SIG-M5 (cell line): ENCODE results near the gene KCNH2.

Source experiments
- DNase-seq: peaks from one replicate; lab custom pipeline; 2025; lab: John Stamatoyannopoulos, UW

The KCNH2 gene

DNA sequence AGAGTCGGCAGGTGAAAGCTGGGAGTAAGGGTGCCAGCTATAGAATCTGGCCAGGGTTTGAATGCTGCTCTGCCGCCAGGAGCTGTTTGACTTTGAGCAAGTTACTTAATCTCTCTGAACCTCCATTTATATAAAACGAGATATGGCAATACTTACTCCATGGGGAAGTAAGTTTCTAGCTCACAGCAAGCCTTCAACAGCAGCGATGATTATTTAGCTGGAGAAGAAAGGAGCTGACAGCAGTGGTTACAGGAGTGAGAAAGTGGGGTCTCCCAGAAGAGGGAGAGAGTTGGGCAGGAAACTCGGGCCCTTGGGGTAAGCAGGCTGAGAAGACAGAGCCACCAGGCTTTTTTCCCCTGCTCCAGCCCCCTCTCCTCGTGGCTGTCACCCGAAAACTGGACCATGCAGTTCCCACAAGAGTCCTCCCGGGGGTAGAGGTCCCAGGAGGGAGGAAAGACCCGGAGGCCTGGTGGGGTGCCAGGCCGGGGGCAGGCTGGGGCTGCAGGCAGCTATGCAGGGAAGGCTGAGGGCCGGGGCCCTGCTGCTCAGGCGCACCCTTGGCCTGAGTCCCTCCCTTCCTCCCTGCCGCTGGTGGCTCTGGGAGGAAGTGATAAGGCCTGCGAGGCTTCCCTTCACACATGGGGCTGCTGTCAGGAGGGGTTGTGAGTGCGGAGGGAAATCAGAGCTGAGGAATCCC is 16.2 kb upstream of the KCNH2 start:
- DNase-seq: no peak

DNA sequence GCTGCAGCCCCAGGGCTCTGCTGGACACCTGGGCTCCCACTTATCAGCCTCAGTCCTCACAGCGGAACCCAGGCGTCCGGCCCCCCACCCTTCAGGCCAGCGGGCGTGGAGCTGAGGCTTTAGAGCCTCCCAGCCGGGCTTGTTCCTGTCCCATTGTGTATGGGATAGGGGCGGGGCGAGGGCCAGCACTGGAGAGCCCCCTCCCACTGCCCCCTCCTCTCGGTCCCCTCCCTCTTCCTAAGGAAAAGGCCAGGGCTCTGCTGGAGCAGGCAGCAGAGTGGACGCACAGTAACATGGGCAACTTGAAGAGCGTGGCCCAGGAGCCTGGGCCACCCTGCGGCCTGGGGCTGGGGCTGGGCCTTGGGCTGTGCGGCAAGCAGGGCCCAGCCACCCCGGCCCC is 15.4 kb upstream of the KCNH2 start:
- DNase-seq: no peak

DNA sequence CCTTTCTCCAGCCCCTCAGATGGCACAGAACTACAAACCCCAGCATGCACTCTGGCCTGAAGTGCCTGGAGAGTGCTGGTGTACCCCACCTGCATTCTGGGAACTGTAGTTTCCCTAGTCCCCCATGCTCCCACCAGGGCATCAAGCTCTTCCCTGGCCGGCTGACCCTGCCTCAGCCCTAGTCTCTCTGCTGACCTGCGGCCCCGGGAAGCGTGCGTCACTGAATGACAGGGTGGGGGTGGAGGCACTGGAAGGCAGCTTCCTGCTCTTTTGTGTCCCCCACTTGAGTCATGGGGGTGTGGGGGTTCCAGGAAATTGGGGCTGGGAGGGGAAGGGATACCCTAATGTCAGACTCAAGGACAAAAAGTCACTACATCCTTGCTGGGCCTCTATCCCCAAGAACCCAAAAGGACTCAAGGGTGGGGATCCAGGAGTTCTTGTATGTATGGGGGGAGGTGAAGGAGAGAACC is 14.7 kb upstream of the KCNH2 start:
- DNase-seq: no peak

DNA sequence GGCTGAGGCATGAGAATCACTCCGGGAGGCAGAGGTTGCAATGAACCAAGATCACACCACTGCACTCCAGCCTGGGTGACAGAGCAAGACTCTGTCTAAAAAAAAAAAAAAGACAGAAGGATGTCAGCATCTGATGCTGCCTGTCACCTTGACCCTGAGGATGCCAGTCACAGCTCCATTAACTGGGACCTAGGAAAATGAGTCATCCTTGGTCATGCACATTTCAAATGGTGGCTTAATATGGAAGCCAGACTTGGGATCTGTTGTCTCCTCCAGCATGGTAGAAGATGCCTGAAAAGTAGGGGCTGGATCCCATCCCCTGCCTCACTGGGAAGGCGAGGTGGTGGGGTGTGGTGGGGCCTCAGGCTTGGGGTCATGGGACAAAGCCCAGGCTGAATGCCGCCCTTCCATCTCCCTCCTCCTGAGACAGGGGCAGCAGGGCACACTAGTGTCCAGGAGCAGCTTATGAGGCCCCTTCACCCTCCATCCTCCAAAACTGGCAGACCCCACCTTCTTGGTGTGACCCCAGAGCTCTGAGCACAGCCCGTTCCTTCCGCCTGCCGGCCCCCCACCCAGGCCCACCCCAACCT is 14.0 kb upstream of the KCNH2 start:
- no peak for DNase-seq

DNA sequence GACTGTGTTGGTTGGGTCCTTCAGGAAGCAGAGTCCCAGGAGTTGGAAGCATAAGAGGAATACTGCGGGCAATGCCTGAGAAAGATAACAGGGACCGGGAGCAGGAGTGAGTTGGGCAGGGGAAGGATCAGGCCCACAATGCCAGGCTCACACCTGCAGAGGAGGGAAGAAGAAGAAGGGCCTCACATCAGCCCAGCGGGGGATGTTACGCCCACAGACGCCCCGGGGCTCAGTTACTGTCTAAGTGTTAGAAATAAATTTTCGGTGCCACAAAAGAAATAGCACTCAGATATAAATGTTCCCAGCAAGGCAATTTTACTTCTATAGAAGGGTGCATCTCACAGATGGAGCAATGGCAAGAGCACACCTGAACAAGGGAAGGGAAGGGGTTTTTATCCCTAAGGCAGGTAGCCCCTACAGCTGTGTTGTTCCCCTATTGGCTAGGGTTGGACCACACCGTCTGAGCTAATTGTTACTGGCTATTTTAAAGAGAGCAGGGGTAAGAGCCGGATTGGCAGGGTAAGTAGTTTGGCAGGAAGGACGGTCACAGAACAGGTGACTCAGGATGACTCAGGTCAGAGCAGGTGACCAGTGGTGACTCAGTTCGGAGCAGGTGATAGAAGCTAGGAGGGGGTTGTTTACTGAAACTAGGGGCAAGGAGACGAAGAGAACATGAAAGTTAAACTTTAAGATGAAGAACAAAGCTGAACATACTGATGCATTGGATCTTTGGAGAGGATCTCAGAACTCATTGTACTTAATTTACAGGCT is 12.5 kb upstream of the KCNH2 start, which contains the start of gene NOS3:
TSS of gene NOS3 (plus strand) at position 602 of the 771 bp plus-strand sequence. CDS start 2,787 bp downstream, outside the sequence.
- no peak for DNase-seq

DNA sequence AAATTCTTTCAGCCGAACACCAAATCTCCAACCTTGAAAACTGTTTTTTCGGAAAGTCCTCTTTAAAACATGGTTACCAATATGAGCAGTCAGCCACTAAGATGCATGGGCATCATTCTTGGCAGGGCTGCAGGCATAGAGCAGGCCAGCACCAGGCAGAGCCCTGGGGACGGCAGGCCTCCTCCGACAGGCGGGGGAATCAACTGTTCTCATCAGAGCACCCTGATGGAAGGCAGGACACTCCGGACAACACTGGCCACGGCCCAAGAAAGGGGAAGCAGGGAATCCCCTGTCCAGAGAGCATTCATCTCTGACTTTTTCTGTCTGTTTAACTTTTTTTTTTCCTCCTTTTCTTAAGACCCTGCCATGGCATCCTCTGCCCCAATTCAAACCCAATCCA is 11.3 kb upstream of the KCNH2 start:
- DNase-seq: no peak

DNA sequence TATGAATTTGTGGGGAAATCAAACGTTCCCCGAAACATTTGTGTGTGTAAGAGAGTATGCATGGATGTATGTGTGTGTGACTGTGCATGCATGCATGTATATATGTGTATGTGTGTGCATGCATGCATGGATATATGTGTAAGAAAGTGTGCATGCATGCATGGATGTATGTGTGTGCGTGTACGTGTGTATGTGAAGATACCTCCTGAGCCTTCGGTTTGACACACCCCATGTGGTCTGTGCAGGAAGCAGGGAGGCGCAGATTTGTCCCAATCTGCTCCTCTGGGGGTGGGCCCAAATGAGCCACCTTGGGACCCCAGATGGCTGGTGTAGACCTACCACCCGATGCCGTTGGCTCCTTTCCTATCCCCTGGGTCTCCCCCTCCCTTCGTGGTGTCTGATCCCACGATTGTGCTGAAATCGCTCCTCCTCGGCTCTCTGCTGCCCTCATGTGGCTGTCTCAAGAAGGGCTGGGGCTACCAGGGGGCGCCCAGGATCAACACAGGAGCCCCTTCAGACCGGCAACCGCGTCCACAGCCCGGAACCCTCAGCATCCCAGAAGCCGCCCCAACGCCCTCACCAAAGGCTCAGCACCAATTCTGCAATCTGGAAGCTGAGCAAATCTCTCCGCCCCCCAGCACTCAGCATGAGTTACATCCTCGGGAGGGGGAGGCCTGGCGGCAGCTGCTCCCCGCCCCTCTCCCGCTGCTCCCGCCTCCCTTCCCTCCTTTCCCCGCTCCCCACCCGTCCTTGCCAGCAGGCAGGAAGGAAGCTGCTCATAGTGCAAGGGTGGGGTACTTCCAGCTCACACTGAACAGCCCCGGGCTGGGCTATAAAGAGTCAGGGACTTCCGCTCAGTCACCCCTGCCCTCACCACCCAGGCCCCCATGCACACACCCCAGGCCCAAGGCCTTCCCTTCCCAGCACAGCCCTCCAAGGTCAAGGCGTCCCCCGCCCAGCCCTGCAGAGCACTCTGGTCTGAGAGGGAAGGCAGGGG is 10.4 kb upstream of the KCNH2 start:
- DNase-seq: no peak

DNA sequence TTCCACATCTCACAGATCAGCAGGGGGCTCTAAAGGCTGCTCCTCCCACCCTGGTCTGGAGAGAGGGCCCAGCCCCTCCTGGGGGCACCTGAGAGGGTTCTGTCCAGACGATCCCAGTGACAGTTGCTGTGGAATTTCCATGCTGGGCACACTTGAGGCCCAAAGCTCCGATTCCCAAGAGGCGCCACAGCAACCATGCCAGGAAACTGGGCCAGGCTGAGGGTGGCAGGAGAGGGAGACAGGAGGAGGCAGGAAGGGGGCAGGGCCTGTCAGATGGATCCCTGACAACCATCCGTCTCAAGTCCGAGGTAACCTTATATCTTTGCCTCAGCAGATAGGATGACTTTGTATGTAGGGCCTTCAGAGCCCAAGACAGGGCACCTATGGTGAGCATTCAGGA is 8.4 kb upstream of the KCNH2 start:
- DNase-seq: no peak

DNA sequence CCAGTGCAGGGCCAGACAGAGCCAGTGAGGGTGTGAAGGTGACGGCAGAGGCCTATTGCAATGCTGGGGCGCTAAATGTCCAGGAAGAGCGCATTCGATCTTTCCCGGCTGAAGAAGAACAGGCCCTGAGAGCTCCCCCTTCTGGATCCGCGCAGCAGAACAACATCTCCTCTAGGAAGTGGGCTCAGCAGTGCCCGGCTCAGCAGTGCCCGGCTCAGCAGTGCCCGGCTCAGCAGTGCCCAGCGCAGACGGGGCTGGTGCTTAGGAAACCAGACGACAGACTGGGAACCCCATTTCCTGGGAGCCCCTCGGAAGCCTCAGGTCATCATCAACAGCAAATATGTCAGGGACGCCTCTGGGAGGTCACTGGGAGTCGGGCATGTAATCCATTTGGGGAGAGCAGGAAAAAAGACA is 8.0 kb upstream of the KCNH2 start:
- no peak for DNase-seq

DNA sequence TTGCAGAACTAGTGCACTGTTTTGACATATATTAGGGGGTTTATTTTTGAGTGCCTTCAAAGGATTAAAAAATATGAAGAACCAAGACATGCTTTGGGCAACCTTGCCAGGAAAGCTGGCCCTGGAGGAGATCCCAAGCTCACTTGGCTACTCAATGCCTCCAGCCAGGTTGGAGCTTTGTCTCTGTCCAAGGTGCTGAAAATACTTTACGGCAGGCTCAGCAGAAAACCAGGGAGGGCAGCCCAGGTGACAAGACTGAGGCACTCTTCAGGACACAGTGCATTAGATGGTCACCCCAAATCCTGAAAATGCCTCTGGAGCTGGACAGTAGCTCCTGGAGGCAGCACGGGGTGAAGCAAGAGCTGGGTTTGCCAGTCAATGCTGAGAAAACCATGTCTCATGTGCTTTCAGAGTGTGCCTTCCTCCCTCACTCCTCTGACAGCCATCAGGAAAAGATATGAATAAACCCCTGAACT is 5.8 kb upstream of the KCNH2 start:
- DNase-seq: no peak

DNA sequence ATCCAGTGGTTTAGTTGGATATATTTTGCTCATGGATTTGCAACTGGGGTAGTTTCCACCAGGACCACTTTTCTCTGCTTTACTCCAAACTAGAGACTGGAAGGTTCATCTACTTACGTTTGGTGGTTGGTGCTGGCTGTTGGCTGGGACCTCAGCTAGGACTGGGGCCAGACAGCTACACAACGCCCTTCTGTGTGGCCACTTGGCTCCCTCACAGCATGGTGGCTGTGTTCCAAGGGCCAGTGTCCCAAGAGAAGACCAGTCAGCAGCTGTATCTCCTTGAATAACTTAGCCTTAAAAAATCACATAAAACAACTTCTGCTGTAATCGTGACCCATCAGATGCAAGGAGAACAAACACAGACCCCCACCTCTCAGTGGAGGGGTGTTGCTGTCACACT is 4.2 kb upstream of the KCNH2 start:
- no peak for DNase-seq

DNA sequence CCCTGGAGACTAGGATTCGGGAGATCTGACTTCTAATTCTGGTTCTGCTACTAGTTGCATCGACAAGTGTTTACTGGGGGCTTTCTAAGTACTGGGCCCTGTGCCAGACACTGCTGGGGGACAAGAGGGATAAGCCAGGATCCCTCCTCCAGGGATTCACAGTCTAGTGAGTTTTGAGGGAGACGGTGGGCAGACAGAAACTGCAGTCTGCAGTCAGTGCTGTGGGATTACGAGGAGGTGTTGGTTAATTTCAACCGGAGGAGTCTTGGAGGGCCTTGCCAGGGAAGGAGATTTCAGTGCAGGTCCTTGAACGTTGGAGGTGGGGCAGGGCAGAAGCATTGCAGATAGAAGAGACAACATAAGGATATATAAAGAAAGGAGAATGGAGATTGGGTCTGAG is 3.5 kb upstream of the KCNH2 start:
- no peak for DNase-seq

DNA sequence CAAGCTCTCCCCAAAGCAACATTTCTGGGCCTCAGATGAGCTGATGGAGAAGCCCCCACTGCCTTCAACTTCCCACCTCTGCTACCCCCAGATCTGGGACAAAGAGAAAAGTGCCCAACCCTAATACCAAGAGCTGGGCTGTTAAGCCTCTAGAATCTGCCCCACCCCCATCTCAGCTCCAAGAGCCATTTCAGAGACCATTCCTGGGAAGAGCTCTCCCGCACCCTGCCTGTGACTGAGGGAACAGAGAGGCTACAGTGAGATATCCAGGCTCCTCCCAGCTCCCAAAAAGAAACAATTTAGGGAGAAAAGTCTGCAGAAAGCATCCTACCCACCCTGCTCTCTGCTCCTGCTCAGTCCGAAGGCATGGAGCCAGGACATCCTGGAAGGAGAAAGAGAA is 2.5 kb upstream of the KCNH2 start:
- DNase-seq: no peak

DNA sequence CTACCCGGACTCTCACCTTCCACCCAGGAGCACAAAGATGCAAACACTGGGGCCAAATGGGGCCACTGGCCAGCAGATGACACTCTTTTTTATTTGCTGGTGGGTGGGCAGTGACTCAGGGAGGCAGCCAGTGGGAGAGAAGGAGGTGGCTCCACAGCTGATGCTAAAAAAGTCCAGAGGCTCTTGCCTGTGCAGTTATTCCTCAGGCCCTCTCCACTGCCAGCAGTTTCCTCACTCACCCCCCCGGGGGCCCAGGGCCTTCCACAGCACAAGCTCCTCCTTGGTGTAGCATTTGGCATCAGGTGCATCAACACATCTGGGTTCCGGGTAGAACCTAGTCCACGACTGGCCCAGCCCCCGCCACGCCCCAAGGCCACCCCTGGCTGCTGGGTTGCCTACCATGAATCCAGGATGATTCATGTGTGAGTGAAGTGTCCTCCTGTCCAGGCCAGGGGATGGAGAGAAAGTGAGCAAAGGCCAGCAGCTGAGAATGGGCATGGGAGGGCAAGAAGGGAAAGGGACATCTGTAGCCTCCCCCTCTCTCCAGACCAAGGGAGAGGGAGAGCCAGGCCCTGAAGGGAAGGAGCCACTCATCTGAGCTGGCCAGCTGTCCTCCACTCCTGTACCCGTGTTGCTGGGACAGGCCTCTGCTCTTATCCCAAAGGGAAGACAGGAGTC is 1.7 kb upstream of the KCNH2 start:
- no peak for DNase-seq

DNA sequence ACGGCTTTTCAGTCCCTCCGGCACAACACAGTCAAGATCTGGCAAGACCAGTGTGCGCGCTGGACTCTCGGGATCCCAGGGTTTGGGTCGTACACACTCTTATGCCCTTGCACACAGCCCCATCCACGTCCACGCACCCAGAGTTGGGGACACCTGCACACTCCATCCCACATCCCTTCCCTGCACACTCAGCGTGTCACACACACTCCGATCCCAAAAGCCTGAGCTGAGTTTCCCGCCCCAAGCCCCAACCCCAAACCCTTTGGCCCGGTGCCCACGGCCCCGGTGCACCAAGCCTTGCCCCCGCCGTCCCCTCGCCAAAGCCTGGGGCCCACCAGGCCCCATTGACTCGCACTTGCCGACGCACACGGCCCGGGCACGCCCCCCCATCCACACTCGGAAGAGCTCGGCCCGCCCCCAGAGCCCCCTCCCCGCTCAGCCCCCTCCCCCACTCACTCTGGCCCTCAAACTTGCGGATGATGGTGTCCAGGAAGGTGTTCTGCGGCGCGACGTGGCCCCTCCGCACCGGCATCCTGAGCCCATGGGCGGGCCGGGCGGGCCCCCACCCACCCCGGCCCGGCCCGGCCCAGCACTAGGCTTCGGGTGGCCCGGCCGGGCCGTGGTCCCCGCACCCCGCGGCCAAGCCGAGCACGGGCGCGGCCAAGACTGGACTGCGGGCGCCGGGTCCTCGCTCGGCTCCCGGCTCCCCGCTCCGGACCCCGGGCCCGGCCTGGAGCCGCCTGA is 567 bp downstream of the KCNH2 start:
- no peak for DNase-seq

DNA sequence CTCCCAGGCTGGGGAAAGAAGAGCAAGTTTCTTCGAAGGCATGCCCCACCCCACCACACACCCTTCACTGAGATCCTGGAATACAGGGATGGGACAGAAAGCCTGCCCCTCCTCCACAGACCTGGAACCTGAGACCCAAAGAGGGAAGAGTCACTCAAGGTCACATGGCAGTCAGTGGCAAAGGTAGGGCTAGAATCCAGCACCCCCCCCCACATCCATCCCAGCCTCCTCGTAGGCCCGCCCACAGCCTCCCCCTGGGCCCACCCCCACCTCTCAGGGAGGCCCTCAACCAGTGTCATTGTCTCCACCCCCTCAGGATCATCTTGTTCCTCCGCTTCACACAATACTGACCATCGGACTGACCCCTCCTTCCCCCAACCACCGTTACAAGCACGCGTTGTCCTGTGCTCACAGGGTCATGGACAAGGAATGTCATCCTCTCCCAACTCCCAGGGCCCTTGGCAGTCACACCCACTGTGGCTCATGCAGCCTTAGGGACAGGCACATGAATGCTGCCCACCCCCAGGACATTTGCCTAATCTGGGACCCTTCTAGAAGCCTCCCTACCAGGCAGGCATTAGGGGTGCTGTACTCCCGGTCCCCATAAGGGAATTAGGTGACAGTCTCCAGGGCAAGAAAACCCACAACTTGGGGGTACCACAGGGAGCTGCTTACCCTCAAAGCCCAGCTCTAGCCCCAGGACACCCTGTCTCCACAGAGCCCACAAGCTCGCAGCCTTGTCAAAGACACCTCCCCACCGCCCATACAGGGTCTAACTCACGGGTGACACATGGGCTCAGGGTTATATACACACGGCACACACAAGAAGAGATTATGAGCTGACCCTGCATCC is 1.4 kb downstream of the KCNH2 start:
- no peak for DNase-seq

DNA sequence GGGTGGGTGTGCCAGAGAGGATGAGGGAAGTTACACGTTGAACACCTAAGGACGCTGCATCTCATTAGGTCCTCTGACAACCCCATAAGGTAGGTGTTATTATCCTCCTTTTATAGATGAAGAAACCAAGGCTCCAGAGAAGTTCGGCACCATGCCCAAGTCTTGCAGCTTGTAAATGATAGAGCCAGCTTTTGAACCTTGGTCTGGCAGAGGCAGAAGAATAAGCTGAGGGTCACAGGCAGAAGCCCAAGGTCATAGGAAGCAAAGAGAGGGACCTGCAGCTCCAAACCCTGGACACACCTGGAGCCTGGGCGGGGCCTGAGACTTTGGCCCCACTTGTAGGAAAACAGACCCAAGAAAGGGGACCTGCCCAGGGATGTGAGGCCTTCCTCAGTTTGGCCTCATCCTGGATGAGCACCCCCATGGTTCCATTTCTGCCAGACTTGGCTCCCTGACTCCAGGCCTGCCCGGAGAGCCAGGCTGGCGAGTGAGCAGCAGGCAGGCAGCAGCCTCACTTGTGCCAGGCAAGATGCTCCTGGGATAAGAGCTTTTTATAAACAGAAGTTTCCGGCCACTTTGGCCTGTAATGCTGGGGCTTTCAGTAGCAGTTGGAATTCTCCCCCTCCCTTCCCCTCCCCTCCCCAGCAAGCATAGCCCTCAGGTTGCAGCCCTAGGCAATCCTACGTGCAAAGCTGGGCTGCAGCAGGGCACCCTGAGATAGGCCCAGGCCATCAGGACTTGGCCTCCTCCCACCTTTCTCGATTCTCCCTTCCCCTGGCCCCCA is 2.4 kb downstream of the KCNH2 start:
- DNase-seq: no peak
